Testis (tissue), 3 donors: Measurements from ENCODE around the gene GLCE. TPM values are rescaled to one million over a fixed set of nuclear protein-coding genes. Genes with fewer than 3 reads are reported as not detected.
"Not testable (repeated sequence)": the region's sequence is repeated elsewhere in the genome, so short reads cannot be mapped to it uniquely, and the experiment has no call there.

Experiments used
- DNase-seq: peaks from one replicate; pipeline ENCODE4 v3.0.0-alpha.2; 2019
- H3K27ac ChIP-seq, 2 donors: fragments of 200-600 bp; sonication (generic); one replicate each; pipeline ENCODE4 v1.5.1; 2019
- H3K27me3 ChIP-seq: fragments of 200-600 bp; sonication (generic); one replicate; pipeline ENCODE4 v1.5.1; 2019
- H3K36me3 ChIP-seq: fragments of 200-600 bp; sonication (generic); one replicate; pipeline ENCODE4 v1.5.1; 2017; ENCODE audit warnings: low read depth; ENCODE audit errors: missing control alignments
- H3K4me1 ChIP-seq: fragments of 200-600 bp; sonication (generic); one replicate; pipeline ENCODE4 v1.5.1; 2019
- H3K4me3 ChIP-seq, 2 donors: fragments of 200-600 bp; sonication (generic); one replicate each; pipeline ENCODE4 v1.5.1; 2017 to 2019
- H3K9me3 ChIP-seq: fragments of 200-600 bp; sonication (generic); one replicate; pipeline ENCODE4 v1.5.1; 2017
- POLR2A ChIP-seq: fragments of 450-650 bp; IDR thresholded peaks from one replicate; pipeline ENCODE4 v1.6.1; 2017; ENCODE audit warnings: antibody characterized with exemption, mild to moderate bottlenecking, moderate library complexity
- WGBS, 2 donors: methylation state at CpG; one replicate each; pipeline ENCODE4 v1.1.5; 2018; 5-methylcytosine and 5-hydroxymethylcytosine counted together
- intact Hi-C: fragments of 100-400 bp; cut with DNase I; formaldehyde crosslinking; loops from one replicate; pipeline ENCODE4 v1.15.1; 2023; ENCODE audit warnings: low total_unique reads
- polyA plus RNA-seq: library from polyadenylated mRNA; stranded (reverse); fragments of 350-450 nt; fragmentation: Illumina TruSeq; extraction: RNeasy Lipid Tissue Mini Kit (QIAGEN cat#74804); gene quantifications from one replicate; pipeline ENCODE4 v1.2.3, GENCODE V29; 2014; ENCODE audit warnings: low read depth, low replicate concordance; ENCODE audit not compliant: insufficient read depth
- total RNA-seq, 2 donors: library from RNA; depleted of rRNA; stranded (reverse); fragments of >200 nt; gene quantifications; one replicate each; pipeline ENCODE4 v1.2.3, GENCODE V29; 2016
- TF ChIP-seq, protein P1 (sequence below), 3 experiments: fragments of 450-650 bp in 2 of 3; fragments of 200-600 bp in 1 of 3; sonication (generic) in 1 of 3; IDR thresholded peaks; one replicate each; pipeline ENCODE4 v1.5.1; 2016 to 2019; ENCODE audit warnings: antibody characterized with exemption in 3 of 3, mild to moderate bottlenecking in 2 of 3, moderate library complexity in 1 of 3

The GLCE gene
- total and polyA plus RNA-seq, 3 donors from 2014 or later, result 10.2 to 18.0 (median 15.5) TPM

DNA sequence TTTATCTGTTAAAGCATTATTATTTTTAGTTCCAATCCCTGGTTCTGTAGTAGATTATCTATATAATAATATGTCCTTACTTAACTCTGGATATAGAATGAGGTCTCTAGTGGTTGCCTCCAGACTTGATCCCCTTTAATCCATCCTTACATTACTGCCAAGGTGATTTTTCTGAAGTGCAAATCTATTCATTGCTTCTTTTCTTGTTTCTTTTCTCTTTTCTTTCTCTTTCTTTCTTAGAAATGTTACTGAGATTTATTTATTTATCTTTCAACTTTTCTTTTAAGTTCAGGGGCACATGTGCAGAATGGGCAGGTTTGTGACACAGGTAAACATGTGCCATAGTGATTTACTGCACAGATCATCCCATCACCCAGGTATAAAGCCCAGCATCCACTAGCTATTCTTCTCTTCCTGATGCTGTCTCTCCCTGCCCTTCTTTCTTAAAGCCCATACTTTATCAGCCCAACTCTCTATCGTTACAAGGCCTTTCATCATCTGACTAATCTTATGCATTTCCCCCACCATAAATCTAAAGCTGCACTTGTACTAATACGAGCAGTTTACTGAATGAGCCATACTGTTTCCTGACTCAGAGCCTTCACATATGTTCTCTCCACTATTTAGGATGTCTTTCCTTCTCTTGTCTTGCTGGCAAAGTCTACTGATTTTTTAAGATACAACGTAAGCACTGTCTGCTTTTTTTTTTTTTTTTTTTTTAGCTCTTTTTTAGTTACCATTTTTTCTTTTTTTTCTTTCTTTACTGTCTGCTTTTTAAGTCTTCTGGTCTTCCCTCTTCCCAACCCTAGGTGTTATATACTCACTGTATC lies 4.6 kb downstream of the GLCE start:
- no peaks in the 10 kb centered on the region for H3K4me1 ChIP-seq
- no peaks in the 10 kb centered on the region for H3K36me3 ChIP-seq
- DNase-seq, result no peak
- H3K9me3 ChIP-seq, result no peaks in the 10 kb centered on the region
- H3K4me3 ChIP-seq, result no peak overlapping the region
- no peaks in the 10 kb centered on the region for H3K27me3 ChIP-seq
- 74 to 83% methylated on average over 3 of the region's 3 CpGs for WGBS, 2 donors
- no peak for TF ChIP-seq POLR2A
- TF ChIP-seq, protein P1, sequence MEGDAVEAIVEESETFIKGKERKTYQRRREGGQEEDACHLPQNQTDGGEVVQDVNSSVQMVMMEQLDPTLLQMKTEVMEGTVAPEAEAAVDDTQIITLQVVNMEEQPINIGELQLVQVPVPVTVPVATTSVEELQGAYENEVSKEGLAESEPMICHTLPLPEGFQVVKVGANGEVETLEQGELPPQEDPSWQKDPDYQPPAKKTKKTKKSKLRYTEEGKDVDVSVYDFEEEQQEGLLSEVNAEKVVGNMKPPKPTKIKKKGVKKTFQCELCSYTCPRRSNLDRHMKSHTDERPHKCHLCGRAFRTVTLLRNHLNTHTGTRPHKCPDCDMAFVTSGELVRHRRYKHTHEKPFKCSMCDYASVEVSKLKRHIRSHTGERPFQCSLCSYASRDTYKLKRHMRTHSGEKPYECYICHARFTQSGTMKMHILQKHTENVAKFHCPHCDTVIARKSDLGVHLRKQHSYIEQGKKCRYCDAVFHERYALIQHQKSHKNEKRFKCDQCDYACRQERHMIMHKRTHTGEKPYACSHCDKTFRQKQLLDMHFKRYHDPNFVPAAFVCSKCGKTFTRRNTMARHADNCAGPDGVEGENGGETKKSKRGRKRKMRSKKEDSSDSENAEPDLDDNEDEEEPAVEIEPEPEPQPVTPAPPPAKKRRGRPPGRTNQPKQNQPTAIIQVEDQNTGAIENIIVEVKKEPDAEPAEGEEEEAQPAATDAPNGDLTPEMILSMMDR (IDR thresholded peaks at IDR 0.05), result no peak
- intact Hi-C loops, result no loop called here
- H3K27ac ChIP-seq, result no peak overlapping the region

DNA sequence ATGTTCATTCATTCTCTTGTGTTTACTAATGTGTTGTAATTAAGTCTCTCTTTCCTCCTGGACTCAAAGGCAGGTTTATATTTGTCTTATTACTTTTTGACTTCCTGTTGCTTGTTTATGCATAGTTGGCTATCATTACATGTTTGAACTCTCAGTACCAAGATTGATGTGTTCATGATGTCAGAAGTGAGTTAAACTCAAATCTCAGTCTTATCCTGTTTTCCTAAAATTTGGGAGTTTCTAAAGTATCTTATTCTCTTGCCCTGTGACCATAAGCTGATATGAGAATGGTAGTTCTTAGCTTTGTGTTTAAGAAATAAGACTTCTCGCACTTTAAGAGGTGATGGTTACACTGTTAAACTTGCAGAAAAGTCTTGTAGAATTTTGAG lies 5.2 kb downstream of the GLCE start:
- intact Hi-C loops, result no loop called here
- Histone ChIP-seq H3K9me3 (no peaks in the 10 kb centered on the region), H3K4me3 (no peak overlapping the region), H3K36me3 (no peaks in the 10 kb centered on the region), H3K4me1 (no peaks in the 10 kb centered on the region), H3K27me3 (no peaks in the 10 kb centered on the region), H3K27ac (no peak overlapping the region)
- TF ChIP-seq, protein P1 (IDR thresholded peaks at IDR 0.05), result no peak
- TF ChIP-seq POLR2A, result no peak
- DNase-seq, result no peak
- 84 to 90% methylated on average over 1 of the region's 1 CpG for WGBS, 2 donors

DNA sequence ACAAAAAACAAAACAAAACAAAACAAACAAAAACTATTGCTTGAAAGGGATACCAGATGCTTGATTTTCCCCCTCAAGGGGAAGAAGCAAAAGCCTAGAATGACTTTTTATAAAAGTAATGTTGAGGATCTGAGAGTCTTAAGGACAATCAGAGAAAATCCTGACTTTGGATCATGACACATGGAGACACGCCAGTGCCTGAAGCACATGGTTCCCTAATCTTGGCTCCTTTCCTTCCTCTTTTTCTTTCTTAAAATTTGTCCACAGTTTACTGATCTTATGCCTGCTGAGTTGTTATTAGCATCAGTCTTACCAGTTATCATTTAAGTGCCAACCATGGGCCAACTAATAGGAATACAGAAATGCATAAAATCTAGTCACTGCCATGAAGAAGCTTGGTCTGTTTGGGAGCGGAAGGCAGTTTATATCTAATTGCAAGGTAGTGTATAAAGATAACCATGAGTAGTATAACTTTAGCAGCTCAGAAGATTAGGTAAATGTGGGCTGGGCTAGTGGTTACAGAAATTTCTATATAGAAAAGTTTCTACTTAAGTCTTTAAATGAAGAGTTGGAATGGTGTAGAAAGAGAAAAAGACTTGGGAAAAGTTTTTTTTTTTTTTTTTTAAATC lies 6.9 kb downstream of the GLCE start:
- 68 to 77% methylated on average over 2 of the region's 2 CpGs for WGBS, 2 donors
- H3K36me3 ChIP-seq, result no peaks in the 10 kb centered on the region
- H3K4me1 ChIP-seq, result no peaks in the 10 kb centered on the region
- no peak for TF ChIP-seq POLR2A
- TF ChIP-seq, protein P1 (IDR thresholded peaks at IDR 0.05), result no peak
- H3K27ac ChIP-seq, result no peak overlapping the region
- no peak for DNase-seq
- no peaks in the 10 kb centered on the region for H3K9me3 ChIP-seq
- no peaks in the 10 kb centered on the region for H3K27me3 ChIP-seq
- intact Hi-C loops, result no loop called here
- H3K4me3 ChIP-seq, result no peak overlapping the region

DNA sequence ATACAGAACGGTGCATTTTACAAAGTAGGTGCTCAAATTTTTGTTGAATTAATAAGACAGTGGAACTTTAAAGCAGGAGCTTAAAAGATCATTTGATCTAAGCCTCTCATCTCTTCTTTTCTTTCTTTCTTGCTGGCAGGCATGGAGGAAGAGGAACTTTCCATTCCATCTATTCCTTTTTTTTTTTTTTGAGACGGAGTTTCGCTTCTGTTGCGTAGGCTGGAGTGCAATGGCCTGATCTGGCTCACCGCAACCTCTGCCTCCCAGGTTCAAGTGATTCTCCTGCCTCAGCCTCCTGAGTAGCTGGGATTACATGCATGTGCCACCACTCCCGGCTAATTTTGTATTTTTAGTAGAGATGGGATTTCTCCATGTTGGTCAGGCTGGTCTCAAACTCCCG lies 7.9 kb downstream of the GLCE start:
- H3K27me3 ChIP-seq, intact Hi-C loops, H3K36me3 ChIP-seq, H3K4me1 ChIP-seq, H3K9me3 ChIP-seq, DNase-seq, H3K4me3 ChIP-seq, H3K27ac ChIP-seq: not testable (repeated sequence)
- 76 to 79% methylated on average over 7 of the region's 7 CpGs for WGBS, 2 donors

DNA sequence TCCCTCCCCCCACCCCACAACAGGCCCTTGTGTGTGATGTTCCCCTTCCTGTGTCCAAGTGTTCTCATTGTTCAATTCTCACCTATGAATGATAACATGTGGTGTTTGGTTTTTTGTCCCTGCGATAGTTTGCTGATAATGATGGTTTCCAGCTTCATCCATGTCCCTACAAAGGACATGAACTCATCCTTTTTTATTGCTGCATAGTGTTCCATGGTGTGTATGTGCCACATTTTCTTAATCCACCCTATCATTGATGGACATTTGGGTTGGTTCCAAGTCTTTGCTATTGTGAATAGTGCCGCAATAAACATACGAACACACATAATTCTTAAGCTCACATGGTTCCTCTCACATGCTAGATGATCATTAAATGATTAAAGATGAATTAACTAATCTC lies 9.1 kb downstream of the GLCE start:
- H3K4me1 ChIP-seq, H3K27ac ChIP-seq, H3K36me3 ChIP-seq, DNase-seq, H3K9me3 ChIP-seq, H3K4me3 ChIP-seq, intact Hi-C loops, H3K27me3 ChIP-seq: not testable (repeated sequence)
- 97 to 99% methylated on average over 3 of the region's 3 CpGs for WGBS, 2 donors

DNA sequence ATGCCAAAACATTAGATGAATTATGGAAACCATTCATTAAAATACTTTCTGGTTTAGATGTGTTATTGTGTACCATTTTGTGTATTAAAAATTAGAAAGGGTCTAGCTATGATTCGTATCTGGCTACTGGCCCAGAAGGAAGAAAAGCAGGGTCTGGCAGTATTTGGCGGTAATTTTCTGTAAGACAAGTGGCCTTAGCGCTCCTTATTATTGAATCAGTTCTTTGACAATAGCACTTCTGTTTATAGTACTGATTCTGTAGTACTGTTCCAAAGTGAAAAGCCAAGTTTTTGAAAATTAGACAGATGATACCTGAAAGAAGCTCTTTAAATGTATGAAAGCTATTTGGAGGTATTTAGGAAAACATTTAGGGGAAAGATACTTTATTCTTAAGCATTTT lies 10.2 kb downstream of the GLCE start:
- Histone ChIP-seq H3K27me3 (no peaks in the 10 kb centered on the region), H3K4me3 (no peak overlapping the region), H3K36me3 (no peaks in the 10 kb centered on the region), H3K9me3 (no peaks in the 10 kb centered on the region), H3K4me1 (no peaks in the 10 kb centered on the region), H3K27ac (no peak overlapping the region)
- intact Hi-C loops, result no loop called here
- 79 to 92% methylated on average over 3 of the region's 3 CpGs for WGBS, 2 donors
- no peak for TF ChIP-seq POLR2A
- TF ChIP-seq, protein P1 (IDR thresholded peaks at IDR 0.05), result no peak
- no peak for DNase-seq
